GM19238 (cell line): ENCODE measurements around the gene ZNF440.
"Not testable (repeated sequence)": the region's sequence is repeated elsewhere in the genome, so short reads cannot be mapped to it uniquely, and the experiment has no call there.

Experiments used
- DNase-seq: peaks from one replicate; pipeline ENCODE4 v3.0.0; 2011; ENCODE audit warnings: low spot score; ENCODE audit not compliant: insufficient read length

ZNF440 gene

GRCh38 chr19:11828957-11829876 is 15.1 kb downstream of the ZNF440 start:
- DNase-seq = not testable (repeated sequence)

GRCh38 chr19:11832253-11832912 is 18.3 kb downstream of the ZNF440 start:
- DNase-seq = no peak

- DNase-seq = no peak
Observed at GRCh38 chr19:11833541-11833940, 19.5 kb downstream of the ZNF440 start.

GRCh38 chr19:11835626-11836066 is 21.6 kb downstream of the ZNF440 start:
- DNase-seq = not testable (repeated sequence)

GRCh38 chr19:11843722-11844121 is 29.6 kb downstream of the ZNF440 start:
- no peak for DNase-seq

- DNase-seq = not testable (repeated sequence)
Observed at GRCh38 chr19:11847615-11848014, 33.5 kb downstream of the ZNF440 start.

GRCh38 chr19:11848200-11848593 is 34.1 kb downstream of the ZNF440 start:
- no peak for DNase-seq

GRCh38 chr19:11848594-11849469 is 34.8 kb downstream of the ZNF440 start, which contains the start of gene ZNF439:
Gene ZNF439, plus strand, starts transcription at chr19:11848726. Its CDS starts 142 bp downstream, at chr19:11848868.
- DNase-seq = peak; percentile 83

- DNase-seq = not testable (repeated sequence)
Observed at GRCh38 chr19:11850289-11850688, 36.2 kb downstream of the ZNF440 start.

- no peak for DNase-seq
Observed at GRCh38 chr19:11853358-11853757, 39.3 kb downstream of the ZNF440 start.

GRCh38 chr19:11856596-11857250 is 42.6 kb downstream of the ZNF440 start:
- DNase-seq = no peak

- DNase-seq = no peak
Observed at GRCh38 chr19:11860721-11861120, 46.6 kb downstream of the ZNF440 start.

GRCh38 chr19:11861301-11861700 is 47.2 kb downstream of the ZNF440 start:
- no peak for DNase-seq

GRCh38 chr19:11867766-11868165 is 53.7 kb downstream of the ZNF440 start:
- DNase-seq = not testable (repeated sequence)

- DNase-seq = no peak
Observed at GRCh38 chr19:11868188-11868587, 54.1 kb downstream of the ZNF440 start.

GRCh38 chr19:11872624-11873023 is 58.6 kb downstream of the ZNF440 start:
- no peak for DNase-seq

GRCh38 chr19:11873762-11874161 is 59.7 kb downstream of the ZNF440 start:
- DNase-seq = no peak

GRCh38 chr19:11879687-11880266 is 65.7 kb downstream of the ZNF440 start:
- not testable (repeated sequence) for DNase-seq

GRCh38 chr19:11880598-11880997 is 66.5 kb downstream of the ZNF440 start:
- no peak for DNase-seq

GRCh38 chr19:11881151-11881800 is 67.2 kb downstream of the ZNF440 start:
- peak; percentile 15 for DNase-seq
